ENCODE results near the gene COX7B.

COX7B gene

DNA sequence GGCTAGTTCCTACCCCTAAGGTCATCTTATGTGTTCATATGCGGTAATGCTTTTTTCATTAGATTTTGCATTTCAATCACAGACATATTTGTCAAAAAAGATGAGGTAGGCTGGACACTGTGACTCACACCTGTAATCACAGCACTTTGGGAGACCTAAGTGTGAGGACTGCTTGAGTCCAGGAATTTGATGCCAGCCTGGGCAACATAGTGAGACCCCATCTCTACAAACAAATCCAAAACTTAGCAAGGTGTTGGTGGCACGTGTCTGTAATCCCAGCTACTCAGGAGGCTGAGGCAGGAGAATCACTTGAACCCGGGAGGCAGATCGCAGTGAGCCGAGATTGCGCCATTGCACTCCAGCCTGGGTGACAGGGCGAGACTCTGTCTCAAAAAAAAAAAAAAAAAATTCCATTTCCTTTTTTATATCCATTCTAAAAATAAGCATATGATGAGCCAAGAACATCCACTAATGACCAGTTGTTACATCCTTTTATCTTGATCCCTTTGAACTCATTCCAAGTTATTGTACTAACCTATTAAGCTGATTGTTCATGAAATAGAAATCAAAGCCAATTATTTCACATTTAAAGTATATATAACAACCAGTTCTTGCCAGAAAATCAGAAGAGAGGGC lies 46.8 kb downstream of the COX7B start:
- no peak for DNase-seq

DNA sequence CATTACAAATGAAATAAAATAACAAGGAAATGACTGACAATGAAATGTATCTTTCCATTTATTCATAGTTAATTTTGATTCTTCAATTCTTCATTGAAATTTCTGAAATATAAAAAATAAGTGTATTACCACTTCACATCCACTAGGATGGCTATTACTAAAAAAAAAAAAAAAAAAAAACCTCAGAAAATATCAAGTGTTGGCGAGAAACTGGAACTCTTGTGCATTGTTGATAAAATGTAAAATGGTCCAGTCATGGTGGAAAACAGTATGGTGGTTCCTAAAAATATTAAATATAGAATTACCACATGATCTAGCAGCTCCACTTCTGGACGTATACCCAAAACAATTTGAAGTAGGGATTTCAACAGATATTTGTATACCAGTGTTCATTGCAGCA lies 47.3 kb downstream of the COX7B start:
- no peak for DNase-seq

DNA sequence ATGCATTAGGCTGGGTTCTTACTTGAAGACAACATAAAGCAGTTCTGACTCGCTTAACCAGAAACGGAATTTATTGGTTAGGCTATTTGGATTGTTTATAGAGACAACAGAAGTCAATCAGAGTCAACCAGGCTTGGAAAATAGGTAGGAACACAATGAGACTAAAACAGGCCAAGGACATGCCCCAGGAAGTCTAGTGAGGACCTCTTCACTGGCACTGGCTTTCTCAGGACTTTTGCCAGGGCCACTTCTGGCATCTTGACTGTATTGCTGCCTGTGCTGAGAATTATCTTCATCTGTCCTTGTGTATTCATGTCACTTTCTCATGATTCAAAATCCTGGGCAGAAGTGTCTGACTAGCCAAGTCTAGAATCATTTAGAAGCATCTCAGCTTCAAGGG lies 50.6 kb downstream of the COX7B start:
- DNase-seq: no peak

DNA sequence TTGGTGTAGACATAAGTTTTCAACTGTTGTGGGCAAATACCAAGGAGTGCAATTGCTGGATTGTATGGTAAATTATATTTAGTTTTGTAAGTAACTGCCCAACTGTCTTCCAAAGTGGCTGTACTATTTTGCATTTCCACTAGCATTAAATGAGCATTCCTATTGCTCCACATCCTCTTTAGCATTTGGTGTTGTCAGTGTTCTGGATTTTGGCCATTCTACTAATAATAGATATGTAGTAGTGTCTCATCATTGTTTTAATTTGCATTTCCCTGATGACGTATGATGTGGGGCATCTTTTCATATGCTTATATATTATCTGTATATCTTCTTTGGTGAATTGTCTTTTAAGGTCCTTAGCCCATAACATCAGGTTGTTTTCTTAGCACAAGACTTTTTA lies 52.9 kb downstream of the COX7B start:
- no peak for DNase-seq

DNA sequence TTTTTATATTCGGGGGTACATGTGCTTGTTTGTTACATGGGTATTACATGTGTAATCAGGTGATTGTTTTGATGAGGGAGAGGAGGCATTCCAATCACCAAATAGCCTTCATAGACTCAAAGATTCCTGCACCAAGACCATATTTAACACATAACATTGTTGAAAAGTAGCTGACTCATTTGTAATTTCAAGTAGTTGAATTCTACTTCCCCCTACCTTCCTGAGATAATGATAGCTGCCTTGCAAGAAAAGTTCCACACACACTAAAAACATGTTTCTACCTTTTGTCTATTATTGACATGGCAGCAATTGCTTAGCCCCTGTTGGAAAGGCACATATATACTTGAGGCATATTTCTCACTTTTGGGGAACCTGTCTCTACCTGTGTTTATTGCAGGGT lies 54.0 kb downstream of the COX7B start:
- no peak for DNase-seq

DNA sequence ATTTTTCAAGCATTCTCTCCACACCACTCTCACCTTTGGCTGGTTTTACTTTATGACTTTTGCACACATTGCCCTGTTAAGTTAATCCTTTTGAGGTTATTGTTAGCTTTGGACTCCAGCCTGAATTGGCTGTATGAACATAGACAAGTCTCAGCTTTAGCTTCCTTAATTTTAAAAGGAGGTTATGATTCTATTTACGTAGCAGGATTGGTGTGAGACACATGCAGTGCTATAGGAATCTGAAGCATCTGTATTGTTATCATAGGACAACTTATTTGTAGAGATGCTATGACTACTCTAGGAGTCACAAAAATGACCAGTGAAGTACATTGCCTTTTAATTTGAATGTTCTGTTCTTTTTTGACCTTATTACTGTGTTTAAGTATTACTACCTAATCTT lies 54.4 kb downstream of the COX7B start:
- no peak for DNase-seq
